Dermis lymphatic vessel endothelial cell (primary cell): Measurements from ENCODE around the gene MCRS1. TPM values are rescaled to one million over a fixed set of nuclear protein-coding genes. Genes with fewer than 3 reads are reported as not detected.

Experiments used
- total RNA-seq: library from RNA; depleted of rRNA; stranded (reverse); fragments of >200 nt; gene quantifications from 2 replicates; pipeline ENCODE4 v1.2.1, GENCODE V29; 2014

The MCRS1 gene
- total RNA-seq, result 41.7 and 43.9 TPM in 2 replicates

GRCh38 chr12:49567611-49568441 is at the start of gene MCRS1:
TSS of gene MCRS1 (minus strand) at chr12:49568142. CDS start at chr12:49566731, 1,411 bp downstream.

GRCh38 chr12:49605539-49605938 is 37.6 kb upstream of the MCRS1 start, which contains the start of gene FAM186B:
TSS of gene FAM186B (minus strand) at chr12:49605639. CDS start at chr12:49605477, 162 bp downstream.

GRCh38 chr12:49538510-49539403 is 29.2 kb downstream of the MCRS1 start, which contains the start of gene KCNH3:
TSS of gene KCNH3 (plus strand) at chr12:49539030. CDS start at chr12:49539417, 387 bp downstream.

Other genes with a start within 250 kb of the MCRS1 start
- 1.5 and 2.2 TPM in 2 replicates for gene TROAP, start 244.9 kb downstream of the MCRS1 start, total RNA-seq
- not detected in 2 replicates for gene C1QL4, start 231.0 kb downstream of the MCRS1 start, total RNA-seq
- gene DNAJC22, start 221.3 kb downstream of the MCRS1 start, total RNA-seq, result 0.22 and 0.52 TPM in 2 replicates
- gene SPATS2, start 200.7 kb downstream of the MCRS1 start, total RNA-seq, result 12.1 and 16.4 TPM in 2 replicates
- gene KCNH3, start 29.1 kb downstream of the MCRS1 start, total RNA-seq, result 0.09 TPM in 1 of 2 replicates, not detected in the other
- 0.11 and 0.26 TPM in 2 replicates for gene FAM186B, start 37.5 kb upstream of the MCRS1 start, total RNA-seq
- gene PRPF40B, start 55.4 kb upstream of the MCRS1 start, total RNA-seq, result 1.2 and 2.2 TPM in 2 replicates
- gene FMNL3, start 139.3 kb upstream of the MCRS1 start, total RNA-seq, result 62.3 and 78.8 TPM in 2 replicates
- 323 and 392 TPM in 2 replicates for gene TMBIM6, start 173.4 kb upstream of the MCRS1 start, total RNA-seq